Measurements from ENCODE around the gene RELN. TPM values are rescaled to one million over a fixed set of nuclear protein-coding genes. Genes with fewer than 3 reads are reported as not detected.

RELN gene
- total RNA-seq, 4 donors from 2014 or later, result 0.57 to 4.2 (median 1.5) TPM

DNA sequence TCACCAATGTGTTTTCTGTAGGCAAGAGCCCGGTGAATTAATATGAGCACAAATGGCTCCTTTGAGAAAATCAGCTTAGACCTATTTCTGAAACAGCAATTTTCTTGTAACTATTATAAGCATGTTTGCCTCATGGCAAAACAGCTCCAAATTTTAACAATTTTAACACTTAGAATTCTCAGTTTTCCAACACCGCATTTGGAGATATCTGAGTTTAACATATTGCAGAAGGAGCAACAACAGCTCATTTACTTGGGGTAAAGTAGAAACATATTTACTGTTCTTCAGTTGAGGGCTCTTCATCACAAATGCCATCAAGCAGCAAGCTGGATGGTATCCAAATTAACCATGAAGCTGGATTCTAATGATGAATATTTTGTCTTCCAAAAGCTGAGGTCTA, 409.4 kb downstream of the RELN start:
- TF ChIP-seq, protein P1, sequence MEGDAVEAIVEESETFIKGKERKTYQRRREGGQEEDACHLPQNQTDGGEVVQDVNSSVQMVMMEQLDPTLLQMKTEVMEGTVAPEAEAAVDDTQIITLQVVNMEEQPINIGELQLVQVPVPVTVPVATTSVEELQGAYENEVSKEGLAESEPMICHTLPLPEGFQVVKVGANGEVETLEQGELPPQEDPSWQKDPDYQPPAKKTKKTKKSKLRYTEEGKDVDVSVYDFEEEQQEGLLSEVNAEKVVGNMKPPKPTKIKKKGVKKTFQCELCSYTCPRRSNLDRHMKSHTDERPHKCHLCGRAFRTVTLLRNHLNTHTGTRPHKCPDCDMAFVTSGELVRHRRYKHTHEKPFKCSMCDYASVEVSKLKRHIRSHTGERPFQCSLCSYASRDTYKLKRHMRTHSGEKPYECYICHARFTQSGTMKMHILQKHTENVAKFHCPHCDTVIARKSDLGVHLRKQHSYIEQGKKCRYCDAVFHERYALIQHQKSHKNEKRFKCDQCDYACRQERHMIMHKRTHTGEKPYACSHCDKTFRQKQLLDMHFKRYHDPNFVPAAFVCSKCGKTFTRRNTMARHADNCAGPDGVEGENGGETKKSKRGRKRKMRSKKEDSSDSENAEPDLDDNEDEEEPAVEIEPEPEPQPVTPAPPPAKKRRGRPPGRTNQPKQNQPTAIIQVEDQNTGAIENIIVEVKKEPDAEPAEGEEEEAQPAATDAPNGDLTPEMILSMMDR (IDR thresholded peaks at IDR 0.05; ENCODE audit: low read depth), result no peak

DNA sequence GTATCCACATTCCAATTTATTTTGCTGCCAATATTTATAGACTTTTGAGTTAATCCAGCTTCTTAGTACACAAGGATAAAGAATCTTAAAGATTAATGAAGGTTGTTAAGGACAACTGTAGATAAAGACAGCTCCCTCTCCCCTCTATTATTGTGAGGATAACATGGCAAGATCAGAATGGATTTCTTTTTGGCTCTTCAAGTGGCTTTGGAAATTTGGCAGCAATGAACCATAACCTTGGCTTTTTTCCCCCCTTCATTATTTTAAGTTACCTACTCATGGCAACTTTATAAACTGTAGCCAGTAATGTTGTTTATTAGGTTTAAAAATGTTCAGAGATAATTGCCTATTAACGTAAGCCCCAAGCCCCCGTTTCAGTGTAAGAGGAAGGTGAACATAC, 412.4 kb downstream of the RELN start:
- TF ChIP-seq, protein P1 (IDR thresholded peaks at IDR 0.05; ENCODE audit: low read depth), result no peak

DNA sequence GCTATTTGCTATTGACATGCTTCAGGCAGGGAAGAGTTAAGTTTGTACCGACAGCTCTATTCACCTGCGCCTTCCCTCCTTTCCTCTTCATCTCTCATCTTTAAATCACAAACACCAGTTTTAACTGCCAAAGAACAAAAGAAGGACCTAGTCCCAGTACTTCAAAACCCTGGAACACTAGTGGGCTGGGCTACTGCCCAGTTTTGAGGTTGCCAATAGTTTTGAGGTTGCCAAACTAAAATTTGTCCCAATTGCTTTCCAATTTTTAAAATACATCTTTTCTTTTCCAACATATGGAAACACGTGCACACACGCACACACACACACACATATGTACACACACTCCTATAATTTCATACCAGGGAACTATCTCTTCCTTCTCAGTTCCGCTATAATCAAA, 412.8 kb downstream of the RELN start:
- TF ChIP-seq, protein P1 (IDR thresholded peaks at IDR 0.05; ENCODE audit: low read depth), result no peak

DNA sequence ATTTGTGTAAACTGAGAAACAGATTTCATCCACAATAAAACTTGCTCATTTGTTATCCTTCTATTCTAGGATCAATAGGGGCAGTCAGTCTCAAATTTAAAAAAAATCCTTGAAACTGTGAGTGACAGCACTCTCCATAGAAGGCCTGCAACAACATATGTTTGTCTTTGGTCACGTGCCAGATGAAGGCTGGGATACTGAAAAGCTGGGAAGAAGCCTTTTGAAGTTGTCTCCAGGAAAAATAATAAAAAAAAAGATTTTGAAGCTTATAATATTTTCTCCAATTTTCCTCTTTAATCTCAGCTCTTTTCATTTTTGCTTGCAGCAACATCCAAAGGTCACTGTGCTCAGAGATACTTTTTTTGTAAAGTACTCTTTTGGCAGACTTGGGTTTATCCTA, 414.9 kb downstream of the RELN start:
- TF ChIP-seq, protein P1 (IDR thresholded peaks at IDR 0.05; ENCODE audit: low read depth), result no peak

DNA sequence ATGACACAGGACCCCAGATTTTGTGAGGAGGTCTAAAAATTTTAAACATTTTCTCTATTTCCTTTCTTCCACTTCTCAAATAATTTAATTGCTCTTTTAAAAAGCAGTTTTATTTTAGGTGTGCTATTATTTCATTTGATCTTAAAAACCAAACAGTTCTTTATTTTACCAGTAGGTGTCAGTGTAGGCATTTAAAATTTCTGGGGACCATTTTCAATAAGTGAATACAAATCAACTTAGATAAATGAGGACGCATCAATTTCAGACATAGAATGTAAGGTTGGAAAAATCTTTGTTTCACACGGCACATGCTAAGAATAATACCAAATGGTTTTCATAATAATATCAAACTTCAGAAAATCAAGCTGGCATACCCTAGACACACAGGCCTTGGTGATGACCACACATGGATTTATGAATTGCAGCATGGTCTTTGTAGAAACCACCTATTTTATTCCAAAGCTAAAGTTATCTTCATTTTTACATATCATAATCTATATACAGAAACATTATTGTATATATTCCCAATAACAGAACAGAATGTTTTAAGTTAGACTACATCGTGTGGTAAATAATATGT, 415.9 kb downstream of the RELN start:
- TF ChIP-seq, protein P1 (IDR thresholded peaks at IDR 0.05; ENCODE audit: low read depth), result no peak

DNA sequence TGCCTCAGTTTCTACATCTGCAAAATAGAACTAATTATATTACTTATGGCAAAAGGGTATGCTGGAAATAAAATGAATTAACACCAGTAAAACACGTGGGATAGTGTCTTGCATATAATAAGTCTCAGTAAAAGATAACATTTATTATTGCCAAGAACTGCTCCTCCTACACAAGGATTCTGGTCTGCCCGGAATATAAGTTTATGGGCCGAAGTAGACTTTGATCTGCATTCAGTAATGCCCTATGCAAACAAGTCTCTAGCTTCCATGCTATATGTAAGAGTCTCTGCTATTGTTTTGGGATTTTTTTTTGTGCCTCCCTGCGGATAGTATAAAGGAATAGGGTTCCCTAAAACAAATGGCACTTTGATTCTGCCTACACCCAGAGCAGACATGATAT, 417.9 kb downstream of the RELN start:
- TF ChIP-seq, protein P1 (IDR thresholded peaks at IDR 0.05; ENCODE audit: low read depth), result no peak

DNA sequence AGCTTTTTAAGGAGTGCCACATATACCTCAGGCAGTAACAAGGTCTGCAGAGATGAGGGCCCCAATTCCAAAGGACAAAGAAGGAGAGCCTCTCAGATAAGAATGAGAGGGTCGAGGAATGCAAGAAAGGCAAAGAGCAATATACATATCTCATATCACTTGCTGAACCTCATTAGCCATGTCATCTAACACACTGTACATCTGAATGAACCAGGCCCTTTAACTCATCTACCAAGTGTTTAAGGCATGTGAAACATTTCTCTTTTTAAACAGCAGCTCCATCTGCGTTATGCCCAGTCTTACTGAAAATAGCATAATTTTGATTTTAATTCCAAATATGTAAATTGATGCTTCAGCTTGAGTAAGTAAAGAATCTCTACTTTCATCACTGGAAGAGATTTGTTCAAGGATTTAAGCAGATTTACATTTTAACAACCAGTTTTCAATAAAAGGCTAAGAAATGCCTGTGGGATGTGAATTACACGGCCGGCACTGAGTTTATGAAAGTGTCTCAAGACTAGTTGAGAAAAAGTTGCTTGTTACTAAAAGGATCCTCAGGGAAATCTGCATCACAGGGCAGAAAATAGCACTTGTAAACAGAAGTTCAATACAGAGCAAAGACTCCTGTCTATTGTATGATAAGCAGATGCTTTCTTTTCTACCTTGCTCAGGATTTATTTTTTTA, 419.7 kb downstream of the RELN start:
- TF ChIP-seq, protein P1 (IDR thresholded peaks at IDR 0.05; ENCODE audit: low read depth), result no peak
